ENCODE results near the gene ZBTB34. TPM values are rescaled to one million over a fixed set of nuclear protein-coding genes. Genes with fewer than 3 reads are reported as not detected.

The ZBTB34 gene
- total and polyA plus RNA-seq, 2 of the 4 experiments (the other 2 are of a cell fraction), result 2.7 to 3.1 TPM

DNA sequence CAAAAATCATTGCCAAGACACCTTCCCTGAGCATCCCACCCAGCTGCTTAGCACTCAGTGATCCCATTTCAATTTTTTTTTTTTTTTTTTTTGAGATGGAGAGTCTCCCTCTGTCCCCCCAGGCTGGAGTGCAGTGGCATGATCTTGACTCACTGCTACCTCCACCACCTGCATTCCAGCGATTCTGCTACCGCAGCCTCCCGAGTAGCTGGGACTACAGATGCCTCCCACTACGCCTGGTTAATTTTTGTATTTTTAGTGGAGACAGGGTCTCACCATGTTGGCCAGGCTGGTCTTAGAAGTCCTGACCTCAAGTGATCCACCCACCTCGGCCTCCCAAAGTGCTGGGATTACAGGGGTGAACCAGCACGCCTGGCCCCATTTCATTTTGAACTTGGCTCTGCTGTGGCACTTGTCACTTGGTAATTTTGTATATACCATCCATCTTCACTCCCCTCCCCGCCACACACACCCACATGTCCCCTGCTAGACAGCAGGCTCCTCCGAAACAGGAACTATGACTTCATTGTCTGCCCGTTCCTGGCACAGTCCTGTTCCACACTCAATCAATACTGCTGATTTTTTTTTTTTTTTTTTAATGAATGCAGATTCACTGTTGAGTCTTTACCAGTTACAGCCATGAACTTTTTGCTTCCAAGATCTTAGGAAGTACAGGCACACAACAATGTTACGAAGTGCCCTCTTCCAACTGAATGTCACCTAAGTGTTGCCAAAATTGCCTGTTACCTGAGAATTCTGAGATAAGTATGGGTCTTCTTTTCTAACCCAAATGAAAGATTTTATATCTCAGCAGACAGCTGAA is 17.3 kb upstream of the ZBTB34 start:
- dilution Hi-C loops (cut with HindIII; ENCODE audit: low sequenced_read_pairs, unreplicated experiment), result no loop called here
- Histone ChIP-seq H3K18ac (ENCODE audit: low read depth, low read length) (no peak overlapping the region), H3K4me1 (ENCODE audit: control insufficient read depth, insufficient read depth, low read length) (peaks cover 6% of the 10 kb centered on the region), H3K9me1 (ENCODE audit: insufficient read depth, low read length) (peaks cover 3% of the 10 kb centered on the region; the same call in 1 of the 2 replicates), H2BK5ac (ENCODE audit: low read depth, low read length, poor library complexity, severe bottlenecking) (no peak overlapping the region), H3K4me2 (ENCODE audit: low read depth, low read length) (no peak overlapping the region), H2AFZ (replicated peaks; ENCODE audit: low read length, poor library complexity) (no peak overlapping the region), H4K20me1 (ENCODE audit: insufficient read depth, low read length) (peaks cover 4% of the 10 kb centered on the region), H2BK120ac (ENCODE audit: low read depth, low read length) (no peak overlapping the region), H3K4ac (ENCODE audit: low read depth, low read length) (no peak overlapping the region), H4K8ac (ENCODE audit: low read depth in 2 of 2, low read length in 2 of 2) (no peak overlapping the region), H4K5ac (ENCODE audit: low read depth, low read length) (no peak overlapping the region), H2BK20ac (ENCODE audit: low read depth, low read length) (no peak overlapping the region), H3K9ac (ENCODE audit: low read depth, low read length) (no peak overlapping the region), H3K23ac (ENCODE audit: low read depth, low read length) (no peak overlapping the region), H3K79me1 (ENCODE audit: low read depth in 1 of 2, low read length in 2 of 2) (peaks cover 3 to 11% of the 10 kb centered on the region in 2 experiments; a peak in 2 of 4 replicates), H3K9me3 (ENCODE audit: control insufficient read depth, insufficient read depth, low read length) (no peaks in the 10 kb centered on the region), H2AK5ac (ENCODE audit: low read depth, low read length) (no peak overlapping the region), H3K27ac (ENCODE audit: insufficient read depth, low read length) (no peak overlapping the region), H4K91ac (ENCODE audit: insufficient read depth, low read depth, low read length) (no peak overlapping the region), H2BK15ac (ENCODE audit: low read depth, low read length) (no peak overlapping the region), H2AK9ac (replicated peaks; ENCODE audit: low read depth, low read length, poor library complexity) (no peak overlapping the region), H3K4me3 (ENCODE audit: insufficient read depth, low read depth, low read length) (no peak overlapping the region), H3K36me3 (ENCODE audit: control insufficient read depth, insufficient read depth, low read length) (peaks cover 8% of the 10 kb centered on the region; the same call in 1 of the 2 replicates), H3K14ac (replicated peaks; ENCODE audit: low read depth, low read length) (no peak overlapping the region), H3K56ac (ENCODE audit: extremely low read depth, insufficient read depth, low read length) (no peak overlapping the region), H3K27me3 (ENCODE audit: control insufficient read depth, insufficient read depth, low read length) (peaks cover 3% of the 10 kb centered on the region; the same call in 1 of the 2 replicates)
- DNase-seq (no peak), ATAC-seq (ENCODE audit: low read depth) (no peak)
- 60% methylated on average over 1 of the region's 10 CpGs; no CpG with 5 or more reads in 1 of the 2 experiments for WGBS, 2 experiments (ENCODE audit: extremely low coverage in 2 of 2, insufficient read length in 1 of 2)
- intact Hi-C loops (cut with micrococcal nuclease), result no loop called here
- in situ Hi-C loops (cut with MboI; ENCODE audit: low sequenced_read_pairs), result no loop called here
- ChIA-PET POLR2A (ENCODE audit: unreplicated experiment) (no interaction called here), CTCF (interaction anchor here (0.6 kb wide), 1 partner anchor 261 kb away, joined by 3 read pairs; no protein-coding TSS in a partner anchor)
- BruUV-seq (replicated peaks), result no TSS peak
- no peak for TF ChIP-seq SMC3 (IDR thresholded peaks at IDR 0.05; ENCODE audit: low read depth, low read length)
- TF ChIP-seq RFX5 (IDR thresholded peaks at IDR 0.05; ENCODE audit: low read depth, low read length), result no peak
- TF ChIP-seq CHD1 (IDR thresholded peaks at IDR 0.05; ENCODE audit: low read depth, low read length), result no peak
- TF ChIP-seq POLR2A (IDR thresholded peaks at IDR 0.05; ENCODE audit: low read depth, low read length), result no peak
- TF ChIP-seq RAD21 (IDR thresholded peaks at IDR 0.05; ENCODE audit: low read length), result no peak
- no peak for TF ChIP-seq RCOR1 (IDR thresholded peaks at IDR 0.05; ENCODE audit: insufficient replicate concordance, low read length)
- no peak for TF ChIP-seq BHLHE40 (IDR thresholded peaks at IDR 0.05; ENCODE audit: low read depth, low read length)
- no peak for TF ChIP-seq NFE2L2 (IDR thresholded peaks at IDR 0.05; ENCODE audit: low read depth, low read length)
- no peak for TF ChIP-seq MAZ (IDR thresholded peaks at IDR 0.05; ENCODE audit: borderline replicate concordance, low read depth, low read length)
- TF ChIP-seq MAFK (IDR thresholded peaks at IDR 0.05; ENCODE audit: low read depth, low read length), result no peak
- TF ChIP-seq CEBPB (IDR thresholded peaks at IDR 0.05; ENCODE audit: low read depth, low read length), result no peak
- no peak for TF ChIP-seq FOS (IDR thresholded peaks at IDR 0.05; ENCODE audit: low read depth, low read length)
- TF ChIP-seq, protein P1, sequence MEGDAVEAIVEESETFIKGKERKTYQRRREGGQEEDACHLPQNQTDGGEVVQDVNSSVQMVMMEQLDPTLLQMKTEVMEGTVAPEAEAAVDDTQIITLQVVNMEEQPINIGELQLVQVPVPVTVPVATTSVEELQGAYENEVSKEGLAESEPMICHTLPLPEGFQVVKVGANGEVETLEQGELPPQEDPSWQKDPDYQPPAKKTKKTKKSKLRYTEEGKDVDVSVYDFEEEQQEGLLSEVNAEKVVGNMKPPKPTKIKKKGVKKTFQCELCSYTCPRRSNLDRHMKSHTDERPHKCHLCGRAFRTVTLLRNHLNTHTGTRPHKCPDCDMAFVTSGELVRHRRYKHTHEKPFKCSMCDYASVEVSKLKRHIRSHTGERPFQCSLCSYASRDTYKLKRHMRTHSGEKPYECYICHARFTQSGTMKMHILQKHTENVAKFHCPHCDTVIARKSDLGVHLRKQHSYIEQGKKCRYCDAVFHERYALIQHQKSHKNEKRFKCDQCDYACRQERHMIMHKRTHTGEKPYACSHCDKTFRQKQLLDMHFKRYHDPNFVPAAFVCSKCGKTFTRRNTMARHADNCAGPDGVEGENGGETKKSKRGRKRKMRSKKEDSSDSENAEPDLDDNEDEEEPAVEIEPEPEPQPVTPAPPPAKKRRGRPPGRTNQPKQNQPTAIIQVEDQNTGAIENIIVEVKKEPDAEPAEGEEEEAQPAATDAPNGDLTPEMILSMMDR (conservative IDR thresholded peaks at IDR 0.05; ENCODE audit: low read depth, low read length), result no peak
- TF ChIP-seq USF2 (IDR thresholded peaks at IDR 0.05; ENCODE audit: low read depth, low read length), result no peak
- TF ChIP-seq ELK1 (IDR thresholded peaks at IDR 0.05; ENCODE audit: borderline replicate concordance, low read depth, low read length), result no peak
